Motor neuron (in vitro differentiated cells): Measurements from ENCODE around the gene TMEM184C. TPM values are rescaled to one million over a fixed set of nuclear protein-coding genes. Genes with fewer than 3 reads are reported as not detected.

Source experiments
- ATAC-seq, 8 experiments: fragments of 200-7000 bp; cut with Tn5 transposase; replicated peaks in 6 of 8; 2 replicates each; pipeline ENCODE4 v1.8.0; 2021; ENCODE audit warnings: mild to moderate bottlenecking in 8 of 8, moderate library complexity in 8 of 8
- H3K27ac ChIP-seq, 2 donors: fragments of 250-450 bp; sonication (Bioruptor Pico); 2 replicates each; pipeline ENCODE4 v1.9.0; 2021; ENCODE audit warnings: antibody characterized with exemption in 2 of 2, mild to moderate bottlenecking in 2 of 2, moderate library complexity in 1 of 2
- H3K4me1 ChIP-seq, 2 donors: fragments of 250-450 bp; sonication (Bioruptor Pico); replicated peaks in 1 of 2; 2 replicates each; pipeline ENCODE4 v1.6.1; 2021; ENCODE audit warnings: antibody characterized with exemption in 2 of 2, mild to moderate bottlenecking in 2 of 2, moderate library complexity in 1 of 2
- H3K4me3 ChIP-seq, 5 donors: fragments of 250-450 bp; sonication (Bioruptor Pico); 2 replicates each; pipeline ENCODE4 v1.9.0; 2021; ENCODE audit warnings: antibody characterized with exemption in 5 of 5, mild to moderate bottlenecking in 5 of 5, moderate library complexity in 4 of 5
- WGBS, 10 experiments: fragments of 450-650 bp; shearing (Covaris generic); methylation state at CpG; one replicate each; pipeline ENCODE4 v1.0.0; 2022; 5-methylcytosine and 5-hydroxymethylcytosine counted together
- in situ Hi-C, 9 experiments: fragments of 400-800 bp; cut with MboI; loops; one replicate each; pipeline ENCODE4 v1.15.0; 2021; ENCODE audit warnings: low sequenced_read_pairs in 9 of 9, low pct_unique_long_range_greater_than_20kb in 2 of 9; ENCODE audit not compliant: unreplicated experiment in 9 of 9
- total RNA-seq, 8 experiments: library from RNA; unstranded; fragments of 300-600 nt; gene quantifications; 2 replicates each; pipeline versions ENCODE4 v1.2.3 to v1.2.4, GENCODE V29; 2022

TMEM184C gene
- total RNA-seq, 8 experiments from 2014 or later: 23.8 to 42.8 (median 28.0) TPM

- peak in 3 of 8 experiments; percentile 29 to 61 (median 45) for ATAC-seq
- WGBS, 10 experiments: 29 to 70% (median 43%) methylated on average over 2 to 3 of the region's 3 CpGs; no CpG with 5 or more reads in 1 of the 10 experiments
- H3K4me3 ChIP-seq: no peak overlapping the region
- in situ Hi-C loops: loop anchor here in 6 of 9 experiments (25.0 kb wide), 2 partner anchors 425 to 450 kb away; no protein-coding TSS in a partner anchor
- no peak overlapping the region for H3K27ac ChIP-seq
- H3K4me1 ChIP-seq: peaks cover 5 to 9% of the 10 kb centered on the region in 2 donors
Measured at GRCh38 chr4:147587041-147587440, 30.2 kb upstream of the TMEM184C start.

- in situ Hi-C loops: loop anchor here in 6 of 9 experiments (25.0 kb wide), 2 partner anchors 427 to 452 kb away; no protein-coding TSS in a partner anchor
- H3K27ac ChIP-seq: no peak overlapping the region
- ATAC-seq: no peak
- H3K4me1 ChIP-seq: peaks cover 5 to 9% of the 10 kb centered on the region in 2 donors
- no peak overlapping the region for H3K4me3 ChIP-seq
- WGBS, 10 experiments: 29 to 88% (median 50%) methylated on average over 1 of the region's 1 CpG; no CpG with 5 or more reads in 5 of the 10 experiments
Measured at GRCh38 chr4:147589586-147589985, 27.6 kb upstream of the TMEM184C start.

- WGBS, 10 experiments: 0 to 67% (median 44%) methylated on average over 3 to 12 of the region's 12 CpGs
- Histone ChIP-seq H3K4me3 (no peak overlapping the region), H3K4me1 (peaks cover 5 to 9% of the 10 kb centered on the region in 2 donors), H3K27ac (no peak overlapping the region)
- in situ Hi-C loops: loop anchor here in 6 of 9 experiments (25.0 kb wide), 2 partner anchors 428 to 453 kb away; no protein-coding TSS in a partner anchor
- peak in 5 of 8 experiments; percentile 47 to 75 (median 50) for ATAC-seq
Measured at GRCh38 chr4:147590249-147590920, 26.8 kb upstream of the TMEM184C start.

- in situ Hi-C loops: loop anchor here in 6 of 9 experiments (25.0 kb wide), 2 partner anchors 429 to 454 kb away; no protein-coding TSS in a partner anchor
- ATAC-seq: no peak
- H3K4me3 ChIP-seq: no peak overlapping the region
- H3K4me1 ChIP-seq: peaks cover 4 to 9% of the 10 kb centered on the region in 2 donors
- H3K27ac ChIP-seq: no peak overlapping the region
Measured at GRCh38 chr4:147591106-147591505, 26.1 kb upstream of the TMEM184C start.

- WGBS, 10 experiments: 43 to 100% (median 71%) methylated on average over 1 to 5 of the region's 5 CpGs; no CpG with 5 or more reads in 2 of the 10 experiments
- in situ Hi-C loops: loop anchor here in 6 of 9 experiments (25.0 kb wide), 2 partner anchors 432 to 457 kb away; no protein-coding TSS in a partner anchor
- no peak overlapping the region for H3K27ac ChIP-seq
- no peak for ATAC-seq
- no peaks in the 10 kb centered on the region for H3K4me1 ChIP-seq
- H3K4me3 ChIP-seq: no peak overlapping the region
Measured at GRCh38 chr4:147594107-147594506, 23.1 kb upstream of the TMEM184C start.

GRCh38 chr4:147594578-147594977 is 22.6 kb upstream of the TMEM184C start:
- 0 to 100% (median 74%) methylated on average over 1 to 2 of the region's 2 CpGs; no CpG with 5 or more reads in 2 of the 10 experiments for WGBS, 10 experiments
- H3K4me1 ChIP-seq: no peaks in the 10 kb centered on the region
- H3K27ac ChIP-seq: no peak overlapping the region
- peak in 3 of 8 experiments; percentile 56 to 72 (median 62) for ATAC-seq
- no peak overlapping the region for H3K4me3 ChIP-seq
- in situ Hi-C loops: loop anchor here in 6 of 9 experiments (25.0 kb wide), 2 partner anchors 432 to 457 kb away; no protein-coding TSS in a partner anchor

GRCh38 chr4:147596377-147596776 is 20.8 kb upstream of the TMEM184C start:
- Histone ChIP-seq H3K4me1 (no peaks in the 10 kb centered on the region), H3K27ac (no peak overlapping the region), H3K4me3 (no peak overlapping the region)
- ATAC-seq: no peak
- in situ Hi-C loops: loop anchor here in 6 of 9 experiments (25.0 kb wide), 2 partner anchors 434 to 459 kb away; no protein-coding TSS in a partner anchor
- 0 to 100% (median 68%) methylated on average over 1 of the region's 1 CpG for WGBS, 10 experiments

GRCh38 chr4:147596981-147597380 is 20.2 kb upstream of the TMEM184C start:
- ATAC-seq: peak in 4 of 8 experiments; percentile 41 to 87 (median 77)
- no peak overlapping the region for H3K27ac ChIP-seq
- 89% methylated on average over 1 of the region's 1 CpG; no CpG with 5 or more reads in 9 of the 10 experiments for WGBS, 10 experiments

GRCh38 chr4:147597561-147597960 is 19.6 kb upstream of the TMEM184C start:
- Histone ChIP-seq H3K4me3 (no peak overlapping the region), H3K4me1 (no peaks in the 10 kb centered on the region), H3K27ac (no peak overlapping the region)
- no peak for ATAC-seq
- in situ Hi-C loops: loop anchor here in 6 of 9 experiments (25.0 kb wide), 2 partner anchors 435 to 460 kb away; no protein-coding TSS in a partner anchor
- WGBS, 10 experiments: 70 to 100% (median 89%) methylated on average over 1 to 2 of the region's 2 CpGs

More at GRCh38 chr4:147596981-147597380, 20.2 kb upstream of the TMEM184C start:
- Histone ChIP-seq H3K4me1 (no peaks in the 10 kb centered on the region), H3K4me3 (no peak overlapping the region)
- in situ Hi-C loops: loop anchor here in 6 of 9 experiments (25.0 kb wide), 2 partner anchors 435 to 460 kb away; no protein-coding TSS in a partner anchor

- no peak for ATAC-seq
- H3K27ac ChIP-seq: no peak overlapping the region
- 71 to 100% (median 100%) methylated on average over 1 of the region's 1 CpG; no CpG with 5 or more reads in 1 of the 10 experiments for WGBS, 10 experiments
- no peaks in the 10 kb centered on the region for H3K4me1 ChIP-seq
- H3K4me3 ChIP-seq: no peak overlapping the region
- in situ Hi-C loops: loop anchor here in 6 of 9 experiments (25.0 kb wide), 2 partner anchors 437 to 462 kb away; no protein-coding TSS in a partner anchor
Measured at GRCh38 chr4:147599206-147599605, 18.0 kb upstream of the TMEM184C start.

GRCh38 chr4:147599769-147600168 is 17.4 kb upstream of the TMEM184C start:
- no peaks in the 10 kb centered on the region for H3K4me1 ChIP-seq
- 29 to 72% (median 67%) methylated on average over 2 to 3 of the region's 3 CpGs; no CpG with 5 or more reads in 5 of the 10 experiments for WGBS, 10 experiments
- no peak overlapping the region for H3K4me3 ChIP-seq
- in situ Hi-C loops: loop anchor here in 6 of 9 experiments (25.0 kb wide), 2 partner anchors 437 to 462 kb away; no protein-coding TSS in a partner anchor
- no peak for ATAC-seq
- no peak overlapping the region for H3K27ac ChIP-seq

GRCh38 chr4:147605499-147605898 is 11.7 kb upstream of the TMEM184C start:
- H3K4me1 ChIP-seq: no peaks in the 10 kb centered on the region
- H3K4me3 ChIP-seq: no peak overlapping the region
- H3K27ac ChIP-seq: no peak overlapping the region
- ATAC-seq: no peak
- in situ Hi-C loops: no loop called here

- WGBS, 10 experiments: 0 to 100% (median 83%) methylated on average over 1 of the region's 1 CpG; no CpG with 5 or more reads in 5 of the 10 experiments
- in situ Hi-C loops: no loop called here
- no peak overlapping the region for H3K27ac ChIP-seq
- H3K4me3 ChIP-seq: no peak overlapping the region
- no peaks in the 10 kb centered on the region for H3K4me1 ChIP-seq
- no peak for ATAC-seq
Measured at GRCh38 chr4:147607471-147607870, 9.7 kb upstream of the TMEM184C start.
